BE2C (cell line): ENCODE data around the gene XYLT1.

Experiments
- DNase-seq: peaks from one replicate; pipeline ENCODE4 v3.0.0-alpha.2; 2020
- H3K27me3 ChIP-seq: fragments of 250-450 bp; sonication (Bioruptor Pico); 2 replicates; pipeline ENCODE4 v1.5.1; 2020; ENCODE audit warnings: mild to moderate bottlenecking
- H3K36me3 ChIP-seq: fragments of 250-450 bp; sonication (Bioruptor Pico); 2 replicates; pipeline ENCODE4 v1.5.1; 2020; ENCODE audit warnings: mild to moderate bottlenecking
- H3K4me1 ChIP-seq: fragments of 250-450 bp; sonication (Bioruptor Pico); 2 replicates; pipeline ENCODE4 v1.5.1; 2020
- H3K4me3 ChIP-seq: 2 replicates; pipeline ENCODE4 v1.5.1; 2011; ENCODE audit warnings: low read depth, low read length
- H3K9me3 ChIP-seq: fragments of 250-450 bp; sonication (Bioruptor Pico); 2 replicates; pipeline ENCODE4 v1.5.1; 2020
- TF ChIP-seq, protein P1 (sequence below): IDR thresholded peaks from 2 replicates; pipeline ENCODE4 v1.5.1; 2012; ENCODE audit warnings: mild to moderate bottlenecking, low read depth, low read length

Gene XYLT1

DNA sequence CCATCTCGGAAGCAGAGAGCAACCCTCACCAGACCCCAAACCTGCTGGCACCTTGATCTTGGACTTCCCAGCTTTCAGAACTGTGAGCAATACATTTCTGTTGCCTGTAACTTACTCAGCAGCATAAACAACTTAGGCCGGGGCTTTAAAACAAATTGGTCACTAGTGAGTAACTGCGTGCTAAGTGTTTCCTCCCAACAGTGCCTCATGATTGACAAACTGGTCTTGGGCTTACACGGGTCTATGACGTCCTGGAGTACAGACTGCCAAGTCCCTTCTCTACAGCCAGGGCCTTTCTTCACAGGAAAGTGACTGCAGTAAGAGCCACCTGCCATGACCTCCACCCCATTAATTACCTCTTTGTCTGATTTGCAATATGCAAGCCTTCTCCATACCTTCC is 136.7 kb downstream of the XYLT1 start:
- H3K9me3 ChIP-seq, result no peaks in the 10 kb centered on the region
- TF ChIP-seq, protein P1, sequence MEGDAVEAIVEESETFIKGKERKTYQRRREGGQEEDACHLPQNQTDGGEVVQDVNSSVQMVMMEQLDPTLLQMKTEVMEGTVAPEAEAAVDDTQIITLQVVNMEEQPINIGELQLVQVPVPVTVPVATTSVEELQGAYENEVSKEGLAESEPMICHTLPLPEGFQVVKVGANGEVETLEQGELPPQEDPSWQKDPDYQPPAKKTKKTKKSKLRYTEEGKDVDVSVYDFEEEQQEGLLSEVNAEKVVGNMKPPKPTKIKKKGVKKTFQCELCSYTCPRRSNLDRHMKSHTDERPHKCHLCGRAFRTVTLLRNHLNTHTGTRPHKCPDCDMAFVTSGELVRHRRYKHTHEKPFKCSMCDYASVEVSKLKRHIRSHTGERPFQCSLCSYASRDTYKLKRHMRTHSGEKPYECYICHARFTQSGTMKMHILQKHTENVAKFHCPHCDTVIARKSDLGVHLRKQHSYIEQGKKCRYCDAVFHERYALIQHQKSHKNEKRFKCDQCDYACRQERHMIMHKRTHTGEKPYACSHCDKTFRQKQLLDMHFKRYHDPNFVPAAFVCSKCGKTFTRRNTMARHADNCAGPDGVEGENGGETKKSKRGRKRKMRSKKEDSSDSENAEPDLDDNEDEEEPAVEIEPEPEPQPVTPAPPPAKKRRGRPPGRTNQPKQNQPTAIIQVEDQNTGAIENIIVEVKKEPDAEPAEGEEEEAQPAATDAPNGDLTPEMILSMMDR, result no peak
- H3K27me3 ChIP-seq, result no peaks in the 10 kb centered on the region
- no peaks in the 10 kb centered on the region for H3K36me3 ChIP-seq
- no peak for DNase-seq
- H3K4me3 ChIP-seq, result no peak overlapping the region
- peaks cover 6% of the 10 kb centered on the region for H3K4me1 ChIP-seq

DNA sequence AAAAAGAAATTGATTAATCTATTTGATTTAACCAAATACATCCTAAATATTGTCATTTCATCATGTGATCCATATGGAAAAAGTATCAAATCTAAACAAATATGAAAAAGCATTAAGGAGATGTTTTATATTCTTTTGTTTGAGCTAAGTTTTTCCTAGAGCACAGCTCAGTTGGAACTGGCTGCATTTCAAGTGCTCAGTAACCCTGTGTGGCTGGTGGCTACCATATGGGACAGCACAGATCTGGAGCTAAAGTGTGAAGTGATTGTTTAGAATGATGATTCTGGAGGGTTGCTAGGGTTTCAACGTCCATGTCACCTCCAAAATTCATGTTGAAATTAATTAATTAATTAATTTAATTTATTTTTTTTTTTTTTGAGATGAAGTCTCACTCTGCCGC is 137.5 kb downstream of the XYLT1 start:
- Histone ChIP-seq H3K9me3 (no peaks in the 10 kb centered on the region), H3K27me3 (no peaks in the 10 kb centered on the region), H3K4me3 (no peak overlapping the region), H3K36me3 (no peaks in the 10 kb centered on the region), H3K4me1 (peaks cover 12% of the 10 kb centered on the region)
- DNase-seq, result no peak
- TF ChIP-seq, protein P1, result no peak

DNA sequence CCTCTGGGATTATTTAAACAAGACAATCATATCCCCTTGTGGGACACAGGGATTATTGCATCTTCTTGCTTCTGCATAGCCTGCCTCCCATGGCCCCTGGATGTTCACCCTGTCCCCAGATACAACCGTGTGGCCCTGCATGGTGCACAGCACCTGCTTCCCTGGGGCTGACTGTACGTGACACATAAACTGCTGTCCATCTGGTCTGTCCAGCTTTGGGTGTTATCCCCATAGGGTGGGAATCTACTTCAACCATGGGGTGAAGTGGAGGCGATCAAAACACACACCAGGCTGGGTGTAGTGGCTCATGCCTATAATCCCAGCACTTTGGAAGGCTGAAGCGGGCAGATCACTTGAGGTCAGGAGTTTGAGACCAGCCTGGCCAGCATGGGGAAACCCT is 138.8 kb downstream of the XYLT1 start:
- Histone ChIP-seq H3K4me3 (no peak overlapping the region), H3K27me3 (no peaks in the 10 kb centered on the region), H3K4me1 (peaks cover 12% of the 10 kb centered on the region), H3K9me3 (no peaks in the 10 kb centered on the region), H3K36me3 (no peaks in the 10 kb centered on the region)
- DNase-seq, result no peak
- TF ChIP-seq, protein P1, result peak; percentile 29

GRCh38 chr16:17331071-17331607 is 139.6 kb downstream of the XYLT1 start:
- Histone ChIP-seq H3K4me3 (no peak overlapping the region), H3K9me3 (no peaks in the 10 kb centered on the region), H3K27me3 (no peaks in the 10 kb centered on the region), H3K36me3 (no peaks in the 10 kb centered on the region), H3K4me1 (peaks cover 12% of the 10 kb centered on the region)
- TF ChIP-seq, protein P1, result no peak
- no peak for DNase-seq

DNA sequence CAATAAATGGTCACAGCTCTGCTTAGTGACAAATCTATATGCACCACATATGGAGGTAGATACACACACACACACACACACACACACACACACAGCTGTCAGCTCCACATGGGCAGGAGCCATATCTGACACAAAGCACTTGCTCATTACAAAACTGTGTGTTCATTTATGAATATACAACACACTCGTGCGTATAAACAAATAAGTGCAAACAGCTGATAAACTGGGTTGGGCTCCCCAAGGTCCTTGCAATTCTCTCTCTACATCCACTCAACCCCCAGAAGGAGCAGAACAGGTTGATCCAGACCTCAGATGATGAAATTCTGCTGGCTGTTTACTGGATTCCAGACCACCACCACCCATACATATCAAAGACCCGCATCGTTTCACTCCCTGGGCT is 140.7 kb downstream of the XYLT1 start:
- H3K4me1 ChIP-seq, result peaks cover 12% of the 10 kb centered on the region

DNA sequence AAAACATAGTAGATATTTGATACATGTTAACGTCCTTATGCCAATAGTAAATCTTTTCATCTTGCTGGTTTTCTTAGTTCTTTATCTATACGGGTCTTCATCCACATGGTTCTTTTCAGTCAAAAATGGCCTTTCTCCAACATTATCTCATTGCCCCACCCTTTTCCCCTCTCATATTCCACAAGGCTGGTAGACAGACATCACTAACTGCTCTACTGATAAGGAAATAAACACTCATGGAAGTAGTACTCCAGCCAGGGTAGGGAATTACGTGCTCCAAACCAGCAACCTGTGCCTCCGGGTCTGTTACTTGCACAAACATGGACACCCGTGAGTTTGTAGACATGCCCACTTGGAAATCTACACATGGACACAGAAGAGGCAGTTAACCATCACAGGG is 141.4 kb downstream of the XYLT1 start:
- Histone ChIP-seq H3K9me3 (no peaks in the 10 kb centered on the region), H3K4me3 (0 out of 2 replicates have a peak overlapping the region, but pooled peaks have one; percentile 9), H3K4me1 (peaks cover 12% of the 10 kb centered on the region), H3K36me3 (no peaks in the 10 kb centered on the region), H3K27me3 (no peaks in the 10 kb centered on the region)
- DNase-seq, result no peak
- TF ChIP-seq, protein P1, result no peak

More for the DNA sequence above, 140.7 kb downstream of the XYLT1 start:
- no peak for DNase-seq
- Histone ChIP-seq H3K36me3 (no peaks in the 10 kb centered on the region), H3K9me3 (no peaks in the 10 kb centered on the region), H3K4me3 (no peak overlapping the region), H3K27me3 (no peaks in the 10 kb centered on the region)
- TF ChIP-seq, protein P1, result no peak
